SU-DHL-6 (cell line): ENCODE measurements around the gene ORM2.

Source experiments
- CTCF ChIP-seq: fragments of 200-600 bp; sonication (generic); IDR thresholded peaks from one replicate; pipeline ENCODE4 v1.5.1; 2017; ENCODE audit warnings: antibody characterized with exemption, mild to moderate bottlenecking, low read length, moderate library complexity; ENCODE audit not compliant: insufficient read depth, poor library complexity, severe bottlenecking
- EZH2phosphoT487 ChIP-seq: fragments of 200-600 bp; sonication (generic), shearing (Covaris generic); conservative IDR thresholded peaks from 2 replicates; pipeline ENCODE4 v1.6.1; 2018; ENCODE audit warnings: mild to moderate bottlenecking, antibody characterized with exemption, low read length, moderate library complexity, mixed read lengths

- TF ChIP-seq CTCF: no peak
- TF ChIP-seq EZH2phosphoT487: no peak
Observed at GRCh38 chr9:114369216-114370130, 39.8 kb downstream of the ORM2 start.
